ENCODE results near the gene DAB1. TPM values are rescaled to one million over a fixed set of nuclear protein-coding genes. Genes with fewer than 3 reads are reported as not detected.

Gene DAB1
- total and polyA plus RNA-seq, 2 of the 8 experiments (the other 6 are each of a cell fraction or from before 2014, with no cell fraction given), result 4.4 to 11.8 TPM

DNA sequence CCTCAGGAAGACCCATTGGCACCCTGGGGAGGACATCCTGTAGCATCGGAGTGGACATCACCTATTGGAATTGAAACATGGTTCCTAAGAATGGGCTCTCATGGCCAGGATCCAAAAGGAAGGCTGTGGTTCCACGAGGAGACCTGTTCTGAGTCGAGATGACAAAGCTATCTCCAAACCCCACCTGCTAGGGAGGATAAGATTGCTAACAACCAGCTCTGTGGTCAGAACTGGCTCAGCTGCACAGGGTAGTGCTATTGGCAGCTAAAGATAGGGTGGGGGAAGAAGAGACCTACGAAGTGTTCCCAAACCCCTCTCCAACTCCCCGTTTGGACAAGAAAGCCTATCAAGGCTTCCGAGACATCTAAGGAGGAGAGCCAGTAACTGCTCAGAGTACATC is 440.4 kb downstream of the DAB1 start:
- H2BK12ac ChIP-seq (ENCODE audit: low read depth, low read length), result no peak overlapping the region
- H2AFZ ChIP-seq (ENCODE audit: low read length), result no peak overlapping the region
- 93% methylated on average over 6 of the region's 6 CpGs; no CpG with 5 or more reads in 1 of the 2 experiments for WGBS, 2 experiments (ENCODE audit: extremely low coverage in 1 of 2, insufficient coverage in 1 of 2, insufficient read length in 1 of 2, insufficient replicate concordance in 2 of 2, low coverage in 1 of 2, low lambda C conversion rate in 2 of 2, missing lambda C conversion rate in 1 of 2)
- no peak overlapping the region for H3K4me3 ChIP-seq (ENCODE audit: extremely low read depth in 1 of 4, insufficient read depth in 2 of 4, low read depth in 3 of 4, low read length in 4 of 4)
- H4K5ac ChIP-seq (ENCODE audit: insufficient read length, low read depth, low read length), result no peak overlapping the region
- no peak overlapping the region for H2BK120ac ChIP-seq (replicated peaks; ENCODE audit: low read depth, low read length)
- H3K79me1 ChIP-seq (ENCODE audit: low read depth, low read length), result no peaks in the 10 kb centered on the region
- POLR2A ChIA-PET (ENCODE audit: partially characterized antibody), result no interaction called here
- H3K23ac ChIP-seq (ENCODE audit: insufficient read length), result no peak overlapping the region
- no peaks in the 10 kb centered on the region for H3K79me2 ChIP-seq (ENCODE audit: control insufficient read depth in 1 of 2, insufficient read depth in 2 of 2, low read length in 2 of 2)
- H3K36me3 ChIP-seq (ENCODE audit: control insufficient read depth in 2 of 4, insufficient read depth in 4 of 4, low read length in 3 of 4), result no peaks in the 10 kb centered on the region
- H3K14ac ChIP-seq (ENCODE audit: insufficient read length), result no peak overlapping the region
- H3K4ac ChIP-seq (replicated peaks; ENCODE audit: insufficient read length, low read depth, low read length), result no peak overlapping the region
- H2BK15ac ChIP-seq (ENCODE audit: low read length), result no peak overlapping the region
- no peaks in the 10 kb centered on the region for H3K9me3 ChIP-seq (ENCODE audit: insufficient read depth in 2 of 2, low read depth in 1 of 2, low read length in 1 of 2)
- H3K18ac ChIP-seq (ENCODE audit: extremely low read depth, low read length), result no peak overlapping the region
- H4K8ac ChIP-seq (ENCODE audit: extremely low read depth, insufficient read depth, low read length), result no peak overlapping the region
- H2BK5ac ChIP-seq (ENCODE audit: low read depth, low read length), result no peak overlapping the region
- no peak overlapping the region for H3K56ac ChIP-seq (replicated peaks; ENCODE audit: insufficient read length, low read depth, low read length)
- H4K91ac ChIP-seq (replicated peaks; ENCODE audit: insufficient read length, low read length), result no peak overlapping the region
- TF ChIP-seq BRCA1 (IDR thresholded peaks at IDR 0.05; ENCODE audit: low read depth, low read length), result no peak
- TF ChIP-seq, protein P1, sequence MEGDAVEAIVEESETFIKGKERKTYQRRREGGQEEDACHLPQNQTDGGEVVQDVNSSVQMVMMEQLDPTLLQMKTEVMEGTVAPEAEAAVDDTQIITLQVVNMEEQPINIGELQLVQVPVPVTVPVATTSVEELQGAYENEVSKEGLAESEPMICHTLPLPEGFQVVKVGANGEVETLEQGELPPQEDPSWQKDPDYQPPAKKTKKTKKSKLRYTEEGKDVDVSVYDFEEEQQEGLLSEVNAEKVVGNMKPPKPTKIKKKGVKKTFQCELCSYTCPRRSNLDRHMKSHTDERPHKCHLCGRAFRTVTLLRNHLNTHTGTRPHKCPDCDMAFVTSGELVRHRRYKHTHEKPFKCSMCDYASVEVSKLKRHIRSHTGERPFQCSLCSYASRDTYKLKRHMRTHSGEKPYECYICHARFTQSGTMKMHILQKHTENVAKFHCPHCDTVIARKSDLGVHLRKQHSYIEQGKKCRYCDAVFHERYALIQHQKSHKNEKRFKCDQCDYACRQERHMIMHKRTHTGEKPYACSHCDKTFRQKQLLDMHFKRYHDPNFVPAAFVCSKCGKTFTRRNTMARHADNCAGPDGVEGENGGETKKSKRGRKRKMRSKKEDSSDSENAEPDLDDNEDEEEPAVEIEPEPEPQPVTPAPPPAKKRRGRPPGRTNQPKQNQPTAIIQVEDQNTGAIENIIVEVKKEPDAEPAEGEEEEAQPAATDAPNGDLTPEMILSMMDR (IDR thresholded peaks at IDR 0.05; ENCODE audit: control extremely low read depth in 1 of 3, insufficient read depth in 1 of 3, low read depth in 1 of 3, low read length in 3 of 3), result no peak
- no peak for TF ChIP-seq GTF2F1 (IDR thresholded peaks at IDR 0.05; ENCODE audit: borderline replicate concordance, low read depth, low read length)
- TF ChIP-seq SIX5 (IDR thresholded peaks at IDR 0.05; ENCODE audit: low read depth, low read length), result no peak
- no peak for TF ChIP-seq EGR1 (IDR thresholded peaks at IDR 0.05; ENCODE audit: borderline replicate concordance, low read depth, low read length)
- no peak for TF ChIP-seq KDM1A (IDR thresholded peaks at IDR 0.05; ENCODE audit: borderline replicate concordance, low read length)
- no peak for TF ChIP-seq SAP30 (IDR thresholded peaks at IDR 0.05; ENCODE audit: insufficient read depth, insufficient replicate concordance, low read length)
- no peak for TF ChIP-seq RAD21 (IDR thresholded peaks at IDR 0.05 in 1 of 2, conservative IDR thresholded peaks at IDR 0.05 in 1 of 2; ENCODE audit: low read depth in 2 of 2, low read length in 2 of 2)
- H3K27ac ChIP-seq (ENCODE audit: low read depth, low read length), result no peak overlapping the region
- CTCF ChIA-PET (ENCODE audit: partially characterized antibody), result interaction anchor here (1.2 to 1.9 kb wide), 2 partner anchors 13 to 15 kb away, joined by 4 to 12 read pairs; no protein-coding TSS in a partner anchor
- H3K9ac ChIP-seq (replicated peaks in 1 of 4; ENCODE audit: extremely low read depth in 1 of 4, low read depth in 3 of 4, low read length in 3 of 4), result no peak overlapping the region
- no peak overlapping the region for H2BK20ac ChIP-seq (ENCODE audit: low read length)
- no peaks in the 10 kb centered on the region for H4K20me1 ChIP-seq (replicated peaks in 1 of 2; ENCODE audit: control insufficient read depth in 1 of 2, insufficient read depth in 2 of 2, low read length in 2 of 2)
- no peaks in the 10 kb centered on the region for H3K23me2 ChIP-seq (ENCODE audit: low read depth, low read length)
- no peak overlapping the region for H2AK5ac ChIP-seq (ENCODE audit: low read depth, low read length)
- H3K4me1 ChIP-seq (replicated peaks in 1 of 4; ENCODE audit: control insufficient read depth in 3 of 4, insufficient read depth in 4 of 4, low read length in 3 of 4), result no peaks in the 10 kb centered on the region
- no peaks in the 10 kb centered on the region for H3K27me3 ChIP-seq (replicated peaks in 1 of 4; ENCODE audit: control insufficient read depth in 3 of 4, extremely low read depth in 1 of 4, insufficient read depth in 3 of 4, low read length in 3 of 4)
- no peak for DNase-seq (ENCODE audit: low read depth in 1 of 2, low spot score in 2 of 2)
- no peak for FAIRE-seq
- H3K4me2 ChIP-seq (ENCODE audit: insufficient read depth in 1 of 2, low read depth in 2 of 2, low read length in 2 of 2), result no peak overlapping the region

All from H1 (cell line).